ENCODE results near the gene PILRB.
"Not testable (repeated sequence)": the region's sequence is repeated elsewhere in the genome, so short reads cannot be mapped to it uniquely, and the experiment has no call there.

Gene PILRB

DNA sequence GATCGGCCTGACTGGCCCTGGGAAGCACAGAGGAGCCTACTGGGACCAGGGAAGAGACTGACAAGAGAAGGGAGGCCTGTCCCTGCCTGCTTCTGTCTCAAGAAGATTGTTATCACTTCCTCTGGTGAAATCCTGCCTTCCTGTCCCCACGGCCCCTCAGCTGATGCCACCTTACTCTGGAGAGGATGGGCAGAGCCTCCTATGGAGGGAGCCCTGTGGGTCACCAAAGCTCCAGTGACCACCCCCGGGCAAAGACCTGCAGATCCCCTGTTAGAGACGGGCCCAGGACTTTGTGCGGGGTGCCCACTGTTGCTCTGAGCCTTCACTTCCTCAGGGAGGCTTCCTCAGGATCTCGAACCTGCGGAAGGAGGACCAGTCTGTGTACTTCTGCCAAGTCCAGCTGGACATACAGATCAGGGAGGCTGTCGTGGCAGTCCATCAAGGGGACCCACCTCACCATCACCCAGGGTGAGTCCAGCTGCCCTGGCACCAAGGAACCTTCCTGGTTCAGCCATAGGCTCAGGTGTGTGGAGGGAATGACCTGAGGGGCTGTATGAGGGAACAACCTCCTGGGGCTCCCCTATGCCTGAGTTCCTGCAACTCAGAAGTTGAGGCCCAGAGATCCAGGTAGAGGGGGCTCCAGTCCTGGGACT is 1.4 kb upstream of the PILRB start:
- no peak for DNase-seq

- no peak for DNase-seq
These were observed 771 bp upstream of the PILRB start for GRCh38 chr7:100357131-100357561.

DNA sequence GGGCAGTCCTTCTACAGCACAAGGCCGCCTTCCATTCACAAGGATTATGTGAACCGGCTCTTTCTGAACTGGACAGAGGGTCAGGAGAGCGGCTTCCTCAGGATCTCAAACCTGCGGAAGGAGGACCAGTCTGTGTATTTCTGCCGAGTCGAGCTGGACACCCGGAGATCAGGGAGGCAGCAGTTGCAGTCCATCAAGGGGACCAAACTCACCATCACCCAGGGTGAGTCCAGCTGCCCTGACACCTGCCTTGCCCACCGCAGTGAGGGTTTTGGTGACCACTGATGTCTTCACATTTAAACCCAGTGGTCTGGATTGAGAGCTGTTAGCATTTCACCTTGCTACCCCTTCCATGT is 918 bp downstream of the PILRB start:
- DNase-seq = no peak

- no peak for DNase-seq
These were observed 2.4 kb downstream of the PILRB start for GRCh38 chr7:100360135-100360854.

GRCh38 chr7:100363098-100363497 is 5.2 kb downstream of the PILRB start:
- no peak for DNase-seq

DNA sequence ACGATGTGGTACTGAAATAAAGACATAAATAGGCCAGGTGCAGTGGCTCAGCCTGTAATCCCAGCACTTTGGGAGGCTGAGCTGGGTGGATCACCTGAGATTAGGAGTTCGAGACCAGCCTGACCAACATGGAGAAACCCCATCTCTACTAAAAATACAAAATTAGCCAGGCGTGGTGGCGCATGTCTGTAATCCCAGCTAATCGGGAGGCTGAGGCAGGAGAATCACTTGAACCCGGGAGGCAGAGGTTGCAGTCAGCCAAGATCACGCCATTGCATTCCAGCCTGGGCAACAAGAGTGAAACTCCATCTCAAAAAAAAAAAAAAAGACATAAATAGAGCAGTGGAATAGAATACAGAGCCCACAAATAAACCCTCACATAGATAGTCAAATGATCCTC is 5.9 kb downstream of the PILRB start:
- DNase-seq = not testable (repeated sequence)

DNA sequence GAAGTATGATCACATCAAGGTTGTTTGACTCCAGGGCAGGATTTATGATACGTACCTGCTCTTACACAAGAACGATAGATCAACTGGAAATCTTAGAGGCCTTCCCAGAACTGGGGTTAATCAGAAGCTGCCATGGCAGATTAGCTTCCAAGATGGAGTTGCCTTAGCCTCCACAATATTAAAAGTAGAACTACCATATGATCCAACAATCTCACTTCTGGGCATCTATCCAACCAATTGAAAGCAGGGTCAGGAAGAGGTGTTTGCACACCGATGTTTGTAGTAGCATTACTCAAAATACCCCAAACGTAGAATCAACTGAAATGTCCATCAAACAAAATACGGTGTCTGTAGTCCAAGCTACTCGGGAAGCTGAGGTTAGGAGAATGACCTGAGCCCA is 6.6 kb downstream of the PILRB start:
- no peak for DNase-seq

DNA sequence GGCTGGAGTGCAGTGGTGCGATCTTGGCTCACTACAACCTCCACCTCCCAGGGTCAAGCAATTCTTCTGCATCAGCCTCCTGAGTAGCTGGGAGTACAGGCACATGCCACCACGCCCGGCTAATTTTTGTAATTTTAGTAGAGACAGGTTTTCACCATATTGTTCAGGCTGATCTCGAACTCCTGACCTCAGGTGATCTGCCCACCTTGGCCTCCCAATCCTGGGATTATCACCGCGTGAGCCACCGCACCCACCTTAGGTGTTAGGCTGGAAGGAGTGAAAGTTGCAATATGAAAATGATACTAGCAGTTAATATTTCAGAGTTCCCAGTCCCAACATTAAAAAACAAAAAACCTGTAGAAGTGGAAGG is 8.1 kb downstream of the PILRB start:
- not testable (repeated sequence) for DNase-seq

DNA sequence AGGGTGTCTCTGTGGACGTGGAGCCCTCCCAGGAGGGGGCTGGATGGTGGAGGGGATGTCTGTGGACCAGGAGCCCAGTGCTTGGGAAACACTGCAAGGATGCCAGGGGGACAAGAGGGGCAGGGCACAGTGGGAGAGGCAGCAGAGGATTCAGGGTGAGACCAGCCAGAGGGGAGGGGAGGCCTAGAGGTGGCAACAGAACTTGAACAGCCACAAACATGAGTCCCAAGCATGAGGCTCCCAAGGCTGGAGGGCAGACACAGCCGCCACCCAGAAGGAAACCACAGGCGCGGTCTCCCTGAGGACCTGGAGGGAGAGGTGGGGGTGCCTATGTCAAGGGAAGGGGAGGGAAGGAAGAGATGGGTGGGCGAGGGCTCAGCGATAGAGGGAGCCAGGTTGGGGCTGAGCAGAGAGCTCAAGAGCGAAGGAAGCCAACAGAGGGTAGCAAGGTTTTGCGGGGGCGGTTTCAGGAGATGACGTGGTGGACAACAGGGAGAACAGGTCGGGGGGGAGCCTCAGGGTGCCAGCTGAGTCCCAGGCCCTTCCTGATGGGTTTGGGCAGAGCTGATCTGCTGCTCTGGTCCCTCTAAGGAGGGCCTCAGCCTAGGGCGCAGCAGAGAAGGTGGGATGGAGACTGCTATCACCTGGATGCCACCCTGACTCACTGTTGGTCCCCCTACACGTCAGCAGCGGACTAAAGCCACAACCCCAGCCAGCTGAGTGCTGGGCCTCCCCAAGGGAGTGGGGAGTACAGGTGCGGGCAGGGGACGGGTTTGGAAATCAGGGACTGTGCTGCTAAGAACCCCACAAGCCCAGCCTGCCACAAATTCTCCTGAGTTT is 8.7 kb downstream of the PILRB start:
- DNase-seq = no peak

GRCh38 chr7:100367251-100367620 is 9.3 kb downstream of the PILRB start:
- DNase-seq = no peak

- DNase-seq = no peak
These were observed 10.0 kb downstream of the PILRB start for GRCh38 chr7:100367676-100368613.

- DNase-seq = no peak
These were observed 11.2 kb downstream of the PILRB start for GRCh38 chr7:100369105-100369504.

- no peak for DNase-seq
These were observed 12.4 kb downstream of the PILRB start for GRCh38 chr7:100370303-100370702.

DNA sequence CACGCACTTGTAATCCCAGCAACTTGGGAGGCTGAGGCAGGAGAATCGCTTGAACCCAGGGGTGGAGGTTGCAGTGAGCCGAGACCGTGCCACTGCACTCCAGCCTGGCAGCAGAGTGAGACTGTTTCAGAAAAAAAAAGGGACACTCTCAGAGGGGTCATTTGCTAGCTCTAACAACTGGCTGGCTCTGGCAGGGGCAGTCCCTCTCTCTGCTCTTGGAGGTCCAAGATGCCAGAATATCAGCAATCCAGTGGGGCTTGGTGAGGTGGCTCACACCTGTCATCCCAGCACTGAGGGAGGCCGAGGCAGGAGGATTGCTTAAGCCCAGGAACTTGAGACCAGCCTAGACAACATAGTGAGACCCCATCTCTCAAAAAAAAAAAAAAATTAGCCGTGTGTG is 12.8 kb downstream of the PILRB start:
- DNase-seq = no peak

GRCh38 chr7:100371561-100372171 is 13.7 kb downstream of the PILRB start:
- no peak for DNase-seq

- no peak for DNase-seq
These were observed 14.3 kb downstream of the PILRB start for GRCh38 chr7:100372256-100372655.

DNA sequence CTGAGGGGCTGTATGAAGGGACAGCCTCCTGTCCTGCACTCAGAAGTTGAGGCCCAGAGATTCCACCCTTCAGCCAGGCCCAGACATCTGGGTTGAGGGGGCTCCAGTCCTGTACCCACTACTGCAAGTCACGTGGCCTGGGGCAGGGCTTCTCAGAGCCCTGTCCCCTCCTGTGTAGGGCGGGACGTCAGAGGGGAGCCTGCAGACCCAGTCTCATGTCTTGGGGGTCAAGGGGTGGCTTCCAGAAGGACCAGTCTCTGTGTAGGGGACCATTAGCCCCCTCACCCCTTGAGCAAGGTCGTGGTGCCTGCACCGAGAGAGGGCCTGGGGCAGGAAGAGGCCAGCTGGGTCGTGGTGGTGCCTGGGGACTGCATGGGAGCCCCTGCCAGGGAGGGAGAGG is 14.8 kb downstream of the PILRB start:
- no peak for DNase-seq

GRCh38 chr7:100373261-100373831 is 15.4 kb downstream of the PILRB start, which contains the start of gene PILRA:
Gene PILRA (plus strand): TSS chr7:100373487. CDS start chr7:100373657, 170 bp downstream.
- no peak for DNase-seq

DNA sequence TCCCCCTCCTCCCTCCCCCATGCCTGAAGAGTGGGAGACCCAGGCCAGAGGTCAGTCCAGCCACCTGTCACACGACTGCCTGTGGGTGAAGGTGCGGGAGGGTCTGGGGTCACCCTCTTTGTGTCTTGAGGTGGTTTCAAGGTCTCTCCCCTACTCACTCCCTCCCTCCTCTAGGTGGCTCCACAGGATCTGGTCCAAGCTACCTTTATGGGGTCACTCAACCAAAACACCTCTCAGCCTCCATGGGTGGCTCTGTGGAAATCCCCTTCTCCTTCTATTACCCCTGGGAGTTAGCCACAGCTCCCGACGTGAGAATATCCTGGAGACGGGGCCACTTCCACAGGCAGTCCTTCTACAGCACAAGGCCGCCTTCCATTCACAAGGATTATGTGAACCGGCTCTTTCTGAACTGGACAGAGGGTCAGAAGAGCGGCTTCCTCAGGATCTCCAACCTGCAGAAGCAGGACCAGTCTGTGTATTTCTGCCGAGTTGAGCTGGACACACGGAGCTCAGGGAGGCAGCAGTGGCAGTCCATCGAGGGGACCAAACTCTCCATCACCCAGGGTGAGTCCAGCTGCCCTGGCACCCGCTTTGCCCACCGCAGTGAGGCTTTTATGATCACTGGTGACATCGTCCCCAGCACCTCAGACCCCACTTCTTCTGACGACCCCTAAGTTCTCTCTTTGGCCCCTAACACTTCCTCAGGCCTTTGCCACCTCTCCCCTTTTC is 16.1 kb downstream of the PILRB start:
- DNase-seq = not testable (repeated sequence)

GRCh38 chr7:100374601-100375000 is 16.7 kb downstream of the PILRB start:
- no peak for DNase-seq

DNA sequence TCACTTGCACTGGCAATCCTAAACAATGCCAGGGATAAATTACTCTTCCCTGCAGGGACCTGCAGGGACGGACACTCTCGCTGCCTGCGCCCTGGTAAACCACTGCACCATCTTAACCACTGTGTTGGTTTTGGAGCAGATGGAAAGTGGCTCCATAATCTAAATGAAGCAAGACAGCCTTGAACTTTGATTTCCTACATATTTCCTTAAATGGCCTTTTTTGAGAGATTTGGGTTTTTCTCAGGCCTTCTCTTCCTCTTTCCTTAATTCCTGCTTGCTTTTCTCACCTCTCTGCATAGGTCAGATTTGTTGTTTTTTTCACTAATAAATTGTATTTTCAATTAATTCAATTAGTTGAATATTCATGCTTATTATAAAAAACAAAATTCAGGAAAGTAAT is 18.1 kb downstream of the PILRB start:
- no peak for DNase-seq
